H9 (cell line): ENCODE measurements around the gene POLR3C. TPM values are rescaled to one million over a fixed set of nuclear protein-coding genes. Genes with fewer than 3 reads are reported as not detected.

Experiments
- DNase-seq: peaks from one replicate; pipeline ENCODE4 v3.0.0-alpha.2; 2017
- H2AFZ ChIP-seq: one replicate; pipeline ENCODE4 v1.6.1; 2013; ENCODE audit warnings: mild to moderate bottlenecking, low read length, control low read depth, moderate library complexity
- H2AK5ac ChIP-seq: 2 replicates; pipeline ENCODE4 v1.6.1; 2013; ENCODE audit warnings: low read length, control low read depth, mixed read lengths; ENCODE audit not compliant: insufficient read length
- H2BK120ac ChIP-seq: one replicate; pipeline ENCODE4 v1.6.1; 2013; ENCODE audit warnings: low read depth, mild to moderate bottlenecking, low read length, control low read depth, inconsistent platforms; ENCODE audit not compliant: poor library complexity, severe bottlenecking
- H2BK12ac ChIP-seq: 2 replicates; pipeline ENCODE4 v1.6.1; 2013; ENCODE audit warnings: low read length, control low read depth, mixed read lengths, low read depth; ENCODE audit not compliant: insufficient read length
- H2BK15ac ChIP-seq: 2 replicates; pipeline ENCODE4 v1.6.1; 2013; ENCODE audit warnings: low read depth, low read length, control low read depth
- H2BK20ac ChIP-seq: one replicate; pipeline ENCODE4 v1.6.1; 2013; ENCODE audit warnings: low read depth, mild to moderate bottlenecking, low read length, control low read depth, inconsistent platforms; ENCODE audit not compliant: poor library complexity, severe bottlenecking
- H2BK5ac ChIP-seq: 2 replicates; pipeline ENCODE4 v1.6.1; 2013; ENCODE audit warnings: low read length, control low read depth, mixed read lengths; ENCODE audit not compliant: insufficient read length
- H3K14ac ChIP-seq: 2 replicates; pipeline ENCODE4 v1.6.1; 2013; ENCODE audit warnings: low read length, control low read depth; ENCODE audit not compliant: insufficient read depth
- H3K18ac ChIP-seq: 2 replicates; pipeline ENCODE4 v1.6.1; 2013; ENCODE audit warnings: low read depth, mild to moderate bottlenecking, mixed read lengths, low read length, control low read depth; ENCODE audit not compliant: insufficient read length
- H3K23ac ChIP-seq: 2 replicates; pipeline ENCODE4 v1.6.1; 2013; ENCODE audit warnings: low read length, control low read depth, mixed read lengths, low read depth; ENCODE audit not compliant: insufficient read length
- H3K23me2 ChIP-seq: 2 replicates; pipeline ENCODE4 v1.6.1; 2013; ENCODE audit warnings: low read depth, mild to moderate bottlenecking, mixed read lengths, low read length, control low read depth; ENCODE audit not compliant: insufficient read length, poor library complexity, severe bottlenecking
- H3K27ac ChIP-seq: 2 replicates; pipeline ENCODE4 v1.5.1; 2013; ENCODE audit warnings: low read length, control low read depth, mixed read lengths, low read depth; ENCODE audit not compliant: insufficient read length
- H3K27me3 ChIP-seq: 2 replicates; pipeline ENCODE4 v1.6.1; 2013; ENCODE audit warnings: low read length, control low read depth, inconsistent platforms; ENCODE audit not compliant: insufficient read depth
- H3K4ac ChIP-seq: 2 replicates; pipeline ENCODE4 v1.6.1; 2013; ENCODE audit warnings: low read depth, mild to moderate bottlenecking, control low read depth, inconsistent platforms, low read length, moderate library complexity
- H3K4me1 ChIP-seq: 2 replicates; pipeline ENCODE4 v1.6.1; 2013; ENCODE audit warnings: low read length, control low read depth, inconsistent platforms; ENCODE audit not compliant: insufficient read depth
- H3K4me2 ChIP-seq: 2 replicates; pipeline ENCODE4 v1.6.1; 2013; ENCODE audit warnings: low read length, control low read depth, mixed read lengths; ENCODE audit not compliant: insufficient read length, insufficient read depth
- H3K56ac ChIP-seq: 2 replicates; pipeline ENCODE4 v1.6.1; 2013; ENCODE audit warnings: low read depth, mild to moderate bottlenecking, mixed read lengths, low read length, control low read depth; ENCODE audit not compliant: insufficient read length
- H3K79me1 ChIP-seq: 2 replicates; pipeline ENCODE4 v1.6.1; 2013; ENCODE audit warnings: low read depth, mild to moderate bottlenecking, moderate library complexity, low read length, control low read depth, inconsistent platforms; ENCODE audit not compliant: insufficient read depth, poor library complexity, severe bottlenecking
- H3K79me2 ChIP-seq: 2 replicates; pipeline ENCODE4 v1.6.1; 2013; ENCODE audit warnings: low read length, control low read depth, inconsistent platforms; ENCODE audit not compliant: insufficient read depth
- H3K9ac ChIP-seq: 2 replicates; pipeline ENCODE4 v1.6.1; 2013; ENCODE audit warnings: low read length, control low read depth, mixed read lengths; ENCODE audit not compliant: insufficient read length; ENCODE audit errors: extremely low read depth
- H3K9me3 ChIP-seq: one replicate; pipeline ENCODE4 v1.6.1; 2013; ENCODE audit warnings: low read depth, low read length, inconsistent platforms; ENCODE audit not compliant: control insufficient read depth
- H3T11ph ChIP-seq: one replicate; pipeline ENCODE4 v1.6.1; 2013; ENCODE audit warnings: mild to moderate bottlenecking, low read length, control low read depth, inconsistent platforms
- H4K20me1 ChIP-seq: one replicate; pipeline ENCODE4 v1.6.1; 2013; ENCODE audit not compliant: control insufficient read depth, insufficient read length, insufficient read depth
- H4K5ac ChIP-seq: 2 replicates; pipeline ENCODE4 v1.6.1; 2013; ENCODE audit warnings: low read depth, mild to moderate bottlenecking, mixed read lengths, low read length, control low read depth; ENCODE audit not compliant: insufficient read length
- H4K8ac ChIP-seq: replicated peaks from 2 replicates; pipeline ENCODE4 v1.6.1; 2013; ENCODE audit warnings: low read length, control low read depth, mixed read lengths, low read depth; ENCODE audit not compliant: insufficient read length
- H4K91ac ChIP-seq: 2 replicates; pipeline ENCODE4 v1.6.1; 2013; ENCODE audit warnings: low read depth, mild to moderate bottlenecking, moderate library complexity, mixed read lengths, low read length, control low read depth; ENCODE audit not compliant: insufficient read length
- H3K27ac Mint-ChIP-seq, 3 experiments: 2 replicates in 2 of 3; 3 replicates in 1 of 3; pipeline ENCODE4 v1.8.0; 2020 to 2021; ENCODE audit warnings: mixed read lengths in 3 of 3, mild to moderate bottlenecking in 1 of 3, moderate library complexity in 1 of 3
- H3K27me3 Mint-ChIP-seq: 2 replicates; pipeline ENCODE4 v1.8.0; 2021; ENCODE audit warnings: low read depth, mild to moderate bottlenecking, moderate library complexity, mixed read lengths
- H3K36me3 Mint-ChIP-seq, 3 experiments: 2 replicates in 2 of 3; 3 replicates in 1 of 3; pipeline ENCODE4 v1.8.0; 2020 to 2021; ENCODE audit warnings: low read depth in 3 of 3, mixed read lengths in 3 of 3; ENCODE audit not compliant: insufficient read depth in 1 of 3
- H3K4me1 Mint-ChIP-seq, 2 experiments: 2 replicates each; pipeline ENCODE4 v1.8.0; 2020; ENCODE audit warnings: mixed read lengths in 2 of 2
- H3K4me3 Mint-ChIP-seq, 2 experiments: 2 replicates in 1 of 2; 3 replicates in 1 of 2; pipeline ENCODE4 v1.8.0; 2020 to 2021; ENCODE audit warnings: mild to moderate bottlenecking in 2 of 2, mixed read lengths in 2 of 2, moderate library complexity in 1 of 2
- H3K9me3 Mint-ChIP-seq, 2 experiments: 2 replicates in 1 of 2; 3 replicates in 1 of 2; pipeline ENCODE4 v1.8.0; 2020; ENCODE audit warnings: mild to moderate bottlenecking in 2 of 2, mixed read lengths in 2 of 2, moderate library complexity in 1 of 2
- WGBS: extraction: QIAGEN DNeasy Blood & Tissue Kit; methylation state at CpG from one replicate; pipeline ENCODE4 v1.1.7; 2013; ENCODE audit warnings: missing lambda C conversion rate, low lambda C conversion rate, mixed read lengths; ENCODE audit not compliant: insufficient read length; ENCODE audit errors: extremely low coverage; 5-methylcytosine and 5-hydroxymethylcytosine counted together
- total RNA-seq: library from RNA; stranded (reverse); gene quantifications from 2 replicates; pipeline ENCODE4 v1.2.1, GENCODE V29; 2021
- TF ChIP-seq, protein P1 (sequence below): fragments of 200-600 bp; sonication (generic); conservative IDR thresholded peaks from 3 replicates; pipeline ENCODE4 v1.8.0; 2021; ENCODE audit warnings: antibody characterized with exemption, mild to moderate bottlenecking

POLR3C gene
- total RNA-seq, 1 experiment from 2014 or later = 37.2 TPM

DNA sequence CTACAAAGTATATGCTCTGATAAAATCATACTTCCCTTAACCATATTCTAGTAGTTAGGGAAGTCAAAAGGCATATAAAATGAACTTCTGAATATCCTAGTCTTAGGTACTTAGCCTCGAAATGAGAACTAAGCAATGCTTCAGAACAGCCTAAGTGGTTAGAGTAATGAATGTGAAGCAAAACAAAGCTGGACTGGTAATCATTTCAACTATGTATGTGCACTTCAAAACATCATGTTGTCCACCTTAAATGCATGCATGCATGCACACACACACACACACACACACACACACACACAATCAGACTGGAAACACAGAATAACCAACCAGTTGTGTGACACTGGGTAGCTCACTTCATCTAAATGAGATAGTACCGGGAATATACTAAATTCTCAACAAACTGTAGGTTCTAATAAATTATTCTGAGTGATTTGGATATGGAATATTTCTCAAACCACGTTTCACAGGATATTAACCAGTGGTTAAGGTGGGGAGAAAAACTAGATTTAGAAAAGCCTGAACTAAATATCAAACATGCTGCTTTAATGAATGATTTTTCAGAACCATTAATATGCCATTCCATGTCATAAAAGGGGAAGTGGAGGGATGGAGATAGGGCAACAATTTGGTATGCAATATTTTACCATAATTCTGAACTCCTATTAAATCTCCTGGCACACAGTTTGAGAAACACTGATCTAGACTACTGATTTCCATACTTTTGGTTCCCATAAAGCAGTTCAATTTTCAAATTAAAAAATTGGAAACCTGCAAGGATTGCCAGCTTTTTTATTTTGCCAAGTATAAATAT is 19.6 kb upstream of the POLR3C start:
- Histone ChIP-seq H3K23me2 (no peaks in the 10 kb centered on the region), H2BK5ac (no peak overlapping the region), H4K20me1 (no peaks in the 10 kb centered on the region), H4K8ac (no peak overlapping the region), H2BK12ac (no peak overlapping the region), H3K27ac (no peak overlapping the region), H3K23ac (no peak overlapping the region), H3K56ac (no peak overlapping the region), H3K4ac (no peak overlapping the region), H2BK20ac (no peak overlapping the region), H2BK120ac (no peak overlapping the region), H3K9me3 (no peaks in the 10 kb centered on the region), H4K5ac (no peak overlapping the region), H2AFZ (no peak overlapping the region), H3K4me2 (no peak overlapping the region), H3K27me3 (no peaks in the 10 kb centered on the region), H2AK5ac (no peak overlapping the region), H2BK15ac (no peak overlapping the region), H3K14ac (no peak overlapping the region), H3K9ac (no peak overlapping the region), H3T11ph (no peak overlapping the region), H3K4me1 (no peaks in the 10 kb centered on the region), H3K79me1 (peaks cover 2% of the 10 kb centered on the region), H4K91ac (no peak overlapping the region), H3K79me2 (no peaks in the 10 kb centered on the region; the same call in 1 of the 2 replicates), H3K18ac (no peak overlapping the region)
- Mint-ChIP-seq H3K27ac (no peak overlapping the region), H3K27me3 (no peaks in the 10 kb centered on the region), H3K9me3 (no peaks in the 10 kb centered on the region), H3K36me3 (peaks cover 0 to 3% (median 1%) of the 10 kb centered on the region in 3 experiments; a peak in 4 of 7 replicates), H3K4me1 (peaks cover 20 to 27% of the 10 kb centered on the region in 2 experiments), H3K4me3 (no peak overlapping the region)
- WGBS = no CpG with 5 or more reads among the region's 3 CpGs
- DNase-seq = no peak
- TF ChIP-seq, protein P1, sequence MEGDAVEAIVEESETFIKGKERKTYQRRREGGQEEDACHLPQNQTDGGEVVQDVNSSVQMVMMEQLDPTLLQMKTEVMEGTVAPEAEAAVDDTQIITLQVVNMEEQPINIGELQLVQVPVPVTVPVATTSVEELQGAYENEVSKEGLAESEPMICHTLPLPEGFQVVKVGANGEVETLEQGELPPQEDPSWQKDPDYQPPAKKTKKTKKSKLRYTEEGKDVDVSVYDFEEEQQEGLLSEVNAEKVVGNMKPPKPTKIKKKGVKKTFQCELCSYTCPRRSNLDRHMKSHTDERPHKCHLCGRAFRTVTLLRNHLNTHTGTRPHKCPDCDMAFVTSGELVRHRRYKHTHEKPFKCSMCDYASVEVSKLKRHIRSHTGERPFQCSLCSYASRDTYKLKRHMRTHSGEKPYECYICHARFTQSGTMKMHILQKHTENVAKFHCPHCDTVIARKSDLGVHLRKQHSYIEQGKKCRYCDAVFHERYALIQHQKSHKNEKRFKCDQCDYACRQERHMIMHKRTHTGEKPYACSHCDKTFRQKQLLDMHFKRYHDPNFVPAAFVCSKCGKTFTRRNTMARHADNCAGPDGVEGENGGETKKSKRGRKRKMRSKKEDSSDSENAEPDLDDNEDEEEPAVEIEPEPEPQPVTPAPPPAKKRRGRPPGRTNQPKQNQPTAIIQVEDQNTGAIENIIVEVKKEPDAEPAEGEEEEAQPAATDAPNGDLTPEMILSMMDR = no peak
